Spinal cord (tissue), 10 donors: ENCODE measurements around the gene GUCY1A1. TPM values are rescaled to one million over a fixed set of nuclear protein-coding genes. Genes with fewer than 3 reads are reported as not detected.

Source experiments
- DNase-seq, 6 donors: peaks; one replicate each; pipeline versions ENCODE4 v3.0.0 to v3.0.0-alpha.2; 2013 to 2015; ENCODE audit warnings: low spot score in 6 of 6, low read depth in 4 of 6
- H3K27ac ChIP-seq: one replicate; pipeline ENCODE4 v1.5.1; 2013; ENCODE audit warnings: low read depth, low read length, control low read depth
- H3K27me3 ChIP-seq: one replicate; pipeline ENCODE4 v1.6.1; 2013; ENCODE audit warnings: low read length; ENCODE audit not compliant: control insufficient read depth, insufficient read depth
- H3K36me3 ChIP-seq: one replicate; pipeline ENCODE4 v1.6.1; 2013; ENCODE audit warnings: low read length; ENCODE audit not compliant: control insufficient read depth, insufficient read depth
- H3K4me1 ChIP-seq: one replicate; pipeline ENCODE4 v1.6.1; 2013; ENCODE audit warnings: low read length; ENCODE audit not compliant: control insufficient read depth, insufficient read depth
- H3K4me3 ChIP-seq: one replicate; pipeline ENCODE4 v1.5.1; 2013; ENCODE audit warnings: low read depth, low read length, control low read depth
- H3K9me3 ChIP-seq: one replicate; pipeline ENCODE4 v1.6.1; 2013; ENCODE audit warnings: low read length; ENCODE audit not compliant: control insufficient read depth, insufficient read depth
- WGBS: methylation state at CpG from one replicate; pipeline ENCODE4 v1.1.5; 2013; ENCODE audit warnings: missing lambda C conversion rate; ENCODE audit not compliant: insufficient coverage; 5-methylcytosine and 5-hydroxymethylcytosine counted together
- polyA plus RNA-seq, 2 donors: library from polyadenylated mRNA; unstranded; fragments of 120-200 nt; gene quantifications; one replicate each; pipeline ENCODE4 v1.2.1, GENCODE V29; 2013; ENCODE audit not compliant: insufficient read length in 2 of 2
- total RNA-seq, 2 donors: library from RNA; depleted of rRNA in 1 of 2; stranded (reverse); fragments of 120-200 nt in 1 of 2; fragments of >200 nt in 1 of 2; gene quantifications; one replicate each; pipeline versions ENCODE4 v1.2.3 to v1.2.4, GENCODE V29; 2013 to 2014
- donor health status: healthy.

GUCY1A1 gene
- total and polyA plus RNA-seq, 4 donors = 23.3 to 84.7 (median 58.9) TPM

- no peaks in the 10 kb centered on the region for H3K36me3 ChIP-seq
- WGBS = 100% methylated on average over 1 of the region's 1 CpG
- no peaks in the 10 kb centered on the region for H3K9me3 ChIP-seq
- no peak for DNase-seq
- no peaks in the 10 kb centered on the region for H3K27me3 ChIP-seq
- no peaks in the 10 kb centered on the region for H3K4me1 ChIP-seq
- H3K27ac ChIP-seq = no peak overlapping the region
- H3K4me3 ChIP-seq = no peak overlapping the region
These were observed 47.3 kb downstream of the GUCY1A1 start for GRCh38 chr4:155713911-155714310.

- WGBS = no CpG with 5 or more reads among the region's 1 CpG
- DNase-seq = no peak
These were observed 55.7 kb downstream of the GUCY1A1 start for GRCh38 chr4:155722336-155722735.

GRCh38 chr4:155722816-155723499, 56.3 kb downstream of the GUCY1A1 start:
- H3K4me1 ChIP-seq = no peaks in the 10 kb centered on the region
- H3K27me3 ChIP-seq = no peaks in the 10 kb centered on the region
- 73% methylated on average over 4 of the region's 7 CpGs for WGBS
- no peaks in the 10 kb centered on the region for H3K36me3 ChIP-seq
- H3K27ac ChIP-seq = no peak overlapping the region
- H3K4me3 ChIP-seq = no peak overlapping the region
- no peaks in the 10 kb centered on the region for H3K9me3 ChIP-seq
- no peak for DNase-seq

More at GRCh38 chr4:155722336-155722735, 55.7 kb downstream of the GUCY1A1 start:
- Histone ChIP-seq H3K4me1 (no peaks in the 10 kb centered on the region), H3K27ac (no peak overlapping the region), H3K4me3 (no peak overlapping the region), H3K9me3 (no peaks in the 10 kb centered on the region), H3K27me3 (no peaks in the 10 kb centered on the region), H3K36me3 (no peaks in the 10 kb centered on the region)

- no peaks in the 10 kb centered on the region for H3K36me3 ChIP-seq
- H3K27ac ChIP-seq = no peak overlapping the region
- no peak for DNase-seq
- H3K27me3 ChIP-seq = no peaks in the 10 kb centered on the region
- WGBS = 59% methylated on average over 3 of the region's 3 CpGs
- no peaks in the 10 kb centered on the region for H3K9me3 ChIP-seq
- H3K4me1 ChIP-seq = no peaks in the 10 kb centered on the region
- H3K4me3 ChIP-seq = no peak overlapping the region
These were observed 58.1 kb downstream of the GUCY1A1 start for GRCh38 chr4:155724731-155725130.

- Histone ChIP-seq H3K4me1 (no peaks in the 10 kb centered on the region), H3K36me3 (no peaks in the 10 kb centered on the region), H3K4me3 (no peak overlapping the region), H3K27ac (no peak overlapping the region), H3K9me3 (no peaks in the 10 kb centered on the region), H3K27me3 (no peaks in the 10 kb centered on the region)
- WGBS = no CpG with 5 or more reads among the region's 3 CpGs
- peak in 5 of 6 donors; percentile 7 to 71 (median 28) for DNase-seq
These were observed 67.4 kb downstream of the GUCY1A1 start for GRCh38 chr4:155734065-155734464.

GRCh38 chr4:155734951-155735350, 68.3 kb downstream of the GUCY1A1 start:
- Histone ChIP-seq H3K27ac (no peak overlapping the region), H3K36me3 (no peaks in the 10 kb centered on the region), H3K4me1 (no peaks in the 10 kb centered on the region), H3K4me3 (no peak overlapping the region), H3K9me3 (no peaks in the 10 kb centered on the region), H3K27me3 (no peaks in the 10 kb centered on the region)
- no peak for DNase-seq
- no CpG with 5 or more reads among the region's 1 CpG for WGBS

- H3K36me3 ChIP-seq = no peaks in the 10 kb centered on the region
- H3K27me3 ChIP-seq = no peaks in the 10 kb centered on the region
- H3K27ac ChIP-seq = no peak overlapping the region
- peak in 2 of 6 donors; percentile 17 to 85 for DNase-seq
- no peaks in the 10 kb centered on the region for H3K9me3 ChIP-seq
- H3K4me1 ChIP-seq = no peaks in the 10 kb centered on the region
- H3K4me3 ChIP-seq = no peak overlapping the region
These were observed 68.8 kb downstream of the GUCY1A1 start for GRCh38 chr4:155735496-155735895.

- no peak for DNase-seq
- no peak overlapping the region for H3K27ac ChIP-seq
These were observed 71.9 kb downstream of the GUCY1A1 start for GRCh38 chr4:155738548-155738947.

GRCh38 chr4:155741546-155741945, 74.9 kb downstream of the GUCY1A1 start:
- no peaks in the 10 kb centered on the region for H3K9me3 ChIP-seq
- no peak overlapping the region for H3K27ac ChIP-seq
- no peaks in the 10 kb centered on the region for H3K4me1 ChIP-seq
- DNase-seq = no peak
- no peaks in the 10 kb centered on the region for H3K27me3 ChIP-seq
- no CpG with 5 or more reads among the region's 1 CpG for WGBS
- no peak overlapping the region for H3K4me3 ChIP-seq
- no peaks in the 10 kb centered on the region for H3K36me3 ChIP-seq

More at GRCh38 chr4:155738548-155738947, 71.9 kb downstream of the GUCY1A1 start:
- H3K27me3 ChIP-seq = no peaks in the 10 kb centered on the region
- H3K9me3 ChIP-seq = no peaks in the 10 kb centered on the region
- no peak overlapping the region for H3K4me3 ChIP-seq
- no peaks in the 10 kb centered on the region for H3K36me3 ChIP-seq
- WGBS = 83% methylated on average over 2 of the region's 2 CpGs
- H3K4me1 ChIP-seq = no peaks in the 10 kb centered on the region

- H3K9me3 ChIP-seq = no peaks in the 10 kb centered on the region
- WGBS = 100% methylated on average over 1 of the region's 3 CpGs
- no peak for DNase-seq
- H3K4me1 ChIP-seq = no peaks in the 10 kb centered on the region
- no peaks in the 10 kb centered on the region for H3K36me3 ChIP-seq
- no peaks in the 10 kb centered on the region for H3K27me3 ChIP-seq
- no peak overlapping the region for H3K4me3 ChIP-seq
- no peak overlapping the region for H3K27ac ChIP-seq
These were observed 75.8 kb downstream of the GUCY1A1 start for GRCh38 chr4:155742310-155743015.
